AG20443 (cell line): ENCODE results near the gene IGF2BP1.
A peak's percentile ranks its signal among the peaks of the same experiment; 100 is the strongest.

Experiments
- DNase-seq: peaks from one replicate; pipeline ENCODE4 v3.0.0; 2012; ENCODE audit warnings: low spot score, mixed read lengths

Gene IGF2BP1

DNA sequence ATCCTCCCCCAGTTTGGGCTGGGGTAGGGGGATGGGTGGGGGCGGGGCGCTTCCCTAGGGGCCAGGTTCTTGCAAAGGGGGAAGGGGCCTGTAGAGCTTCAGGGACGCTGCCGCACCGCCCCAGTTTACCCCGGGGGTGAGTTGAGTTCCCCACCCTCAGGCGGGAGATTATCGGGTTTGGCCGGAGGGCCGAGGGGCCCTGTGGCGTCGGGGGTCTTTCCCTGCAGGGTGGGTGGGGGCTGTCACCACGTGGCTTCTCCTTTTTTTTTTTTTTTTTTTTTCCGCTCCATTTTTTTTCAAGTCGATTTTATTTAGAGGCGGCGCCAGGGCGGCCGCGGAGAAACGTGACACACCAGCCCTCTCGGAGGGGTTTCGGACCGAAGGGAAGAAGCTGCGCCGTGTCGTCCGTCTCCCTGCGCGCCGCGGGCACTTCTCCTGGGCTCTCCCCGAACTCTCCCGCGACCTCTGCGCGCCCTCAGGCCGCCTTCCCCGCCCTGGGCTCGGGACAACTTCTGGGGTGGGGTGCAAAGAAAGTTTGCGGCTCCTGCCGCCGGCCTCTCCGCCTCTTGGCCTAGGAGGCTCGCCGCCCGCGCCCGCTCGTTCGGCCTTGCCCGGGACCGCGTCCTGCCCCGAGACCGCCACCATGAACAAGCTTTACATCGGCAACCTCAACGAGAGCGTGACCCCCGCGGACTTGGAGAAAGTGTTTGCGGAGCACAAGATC is at the start of gene IGF2BP1:
Gene IGF2BP1, plus strand, starts transcription at position 283 of the 724 bp plus-strand sequence. Its CDS starts 361 bp downstream, at position 644.
- DNase-seq = peak; percentile 50

GRCh38 chr17:48951572-48951971 is 45.6 kb upstream of the IGF2BP1 start:
- DNase-seq = no peak

DNA sequence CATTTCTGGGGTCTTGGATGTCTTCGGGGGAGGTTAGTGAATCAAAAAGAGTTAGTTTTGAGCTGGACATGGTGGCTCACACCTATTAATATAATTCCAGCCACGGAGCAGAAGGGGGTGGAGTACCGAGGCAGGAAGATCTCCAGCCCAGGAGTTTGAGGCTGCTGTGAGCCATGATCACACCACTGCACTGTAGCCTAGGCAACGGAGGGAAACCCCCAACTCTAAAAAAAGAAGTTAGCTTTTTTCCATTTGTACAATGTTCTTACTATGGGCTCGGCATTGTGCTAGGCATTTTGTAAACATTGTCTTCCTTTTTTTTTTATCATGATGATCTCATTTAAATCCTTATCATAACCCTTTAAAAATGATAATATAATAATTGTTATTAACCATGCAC is 44.3 kb upstream of the IGF2BP1 start:
- no peak for DNase-seq

- DNase-seq = peak; percentile 40
Measured at GRCh38 chr17:48954300-48954755, 42.9 kb upstream of the IGF2BP1 start.

DNA sequence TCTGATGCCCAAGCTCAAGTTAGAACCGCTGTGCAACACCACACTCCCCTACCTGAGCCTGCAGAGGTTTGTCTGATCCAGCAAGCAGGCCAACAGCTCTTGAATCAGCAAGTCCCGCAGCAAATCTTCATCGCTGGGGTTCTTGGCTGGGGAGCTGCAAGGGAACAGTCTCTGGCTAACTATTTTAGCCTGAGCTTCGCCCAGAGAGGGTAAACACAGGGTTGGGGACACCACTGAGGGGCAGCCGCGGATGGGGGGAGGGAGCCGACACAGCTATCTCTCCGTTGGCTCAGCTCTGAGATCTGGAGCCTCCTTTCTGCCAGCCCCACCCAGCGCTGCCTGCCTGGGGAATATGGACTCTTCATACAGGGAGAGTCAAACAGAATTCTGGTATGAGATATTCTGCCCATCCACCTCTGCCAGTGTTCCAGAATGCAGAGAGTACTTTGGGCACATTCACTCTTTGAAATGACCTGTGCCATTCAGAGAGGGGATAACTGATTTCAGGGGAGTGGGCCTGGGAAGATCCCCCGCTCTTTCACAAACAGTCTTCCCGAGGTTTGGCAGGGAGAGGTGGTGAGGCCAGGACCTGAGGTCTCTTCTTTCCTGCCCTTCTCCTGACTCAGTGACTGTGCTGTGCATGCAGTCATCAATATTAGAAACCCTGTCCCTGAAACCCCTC is 36.2 kb upstream of the IGF2BP1 start:
- DNase-seq = no peak

GRCh38 chr17:48961516-48962233 is 35.5 kb upstream of the IGF2BP1 start:
- peak; percentile 79 for DNase-seq

DNA sequence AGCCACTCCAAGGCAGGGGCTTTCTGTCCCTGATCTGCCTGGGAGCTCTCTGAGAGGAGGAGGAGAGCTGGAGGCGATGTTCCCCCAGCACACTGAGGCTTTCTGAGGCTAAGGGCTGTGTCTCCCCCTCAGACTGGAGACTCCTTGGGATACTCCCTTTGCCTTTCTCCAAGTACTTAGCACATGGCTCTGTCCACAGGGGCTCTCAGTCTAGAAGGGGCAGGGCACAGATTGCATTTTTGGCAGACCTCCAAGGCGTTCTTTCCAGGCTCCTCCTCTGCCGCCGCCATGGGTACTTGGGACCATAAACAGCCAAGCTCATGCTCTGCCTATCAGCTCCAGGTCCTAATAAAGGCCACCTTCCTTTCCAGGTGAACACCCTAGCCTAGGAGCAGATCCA is 27.0 kb upstream of the IGF2BP1 start:
- DNase-seq = no peak

GRCh38 chr17:48970865-48971687 is 26.1 kb upstream of the IGF2BP1 start:
- DNase-seq = no peak

- DNase-seq = no peak
Measured at GRCh38 chr17:48972749-48973097, 24.5 kb upstream of the IGF2BP1 start.

DNA sequence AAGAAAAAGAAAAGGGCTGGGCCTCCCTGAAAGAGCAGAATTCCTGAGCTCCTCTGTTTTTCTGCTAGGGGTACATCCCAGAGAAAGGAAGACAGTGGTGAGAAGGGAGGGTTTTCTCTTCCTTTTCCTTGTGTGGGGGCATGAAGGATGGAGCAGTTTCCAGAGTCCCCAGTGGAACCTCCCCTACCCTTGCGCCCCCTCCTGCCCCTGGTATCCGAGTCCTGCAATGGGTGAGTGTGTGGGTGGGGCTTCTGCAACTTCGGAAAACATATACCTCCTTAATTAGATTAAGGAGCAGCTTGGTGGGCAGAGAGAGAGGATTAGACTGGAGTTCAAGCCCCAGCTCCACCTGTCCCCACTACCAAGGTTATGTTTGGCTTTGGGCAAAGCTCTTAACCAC is 23.4 kb upstream of the IGF2BP1 start:
- no peak for DNase-seq

GRCh38 chr17:48981927-48982539 is 15.2 kb upstream of the IGF2BP1 start:
- no peak for DNase-seq

GRCh38 chr17:48985436-48986245 is 11.5 kb upstream of the IGF2BP1 start:
- DNase-seq = no peak

GRCh38 chr17:48989100-48989499 is 8.1 kb upstream of the IGF2BP1 start:
- DNase-seq = no peak

- DNase-seq = no peak
Measured at GRCh38 chr17:48990882-48991357, 6.3 kb upstream of the IGF2BP1 start.

DNA sequence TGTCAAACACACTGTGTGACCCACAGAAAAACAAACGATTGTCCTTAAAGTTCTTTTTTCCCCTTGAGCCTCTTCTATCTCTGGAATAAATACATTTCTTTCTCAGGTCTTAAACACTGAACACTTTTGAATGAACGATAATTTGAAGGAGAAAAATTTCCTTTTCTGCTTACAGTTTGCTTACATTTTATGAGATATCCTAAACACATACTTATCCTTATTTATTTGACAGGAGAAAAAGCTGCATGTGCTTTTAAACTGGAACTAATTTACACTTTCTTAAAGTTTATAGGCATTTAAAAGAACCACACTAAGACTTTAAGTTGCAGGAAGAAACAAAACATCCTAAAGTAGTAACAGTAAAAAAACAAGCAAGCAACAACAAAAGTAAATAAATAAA is 4.7 kb upstream of the IGF2BP1 start:
- DNase-seq = no peak

- DNase-seq = no peak
Measured at GRCh38 chr17:48993305-48993704, 3.9 kb upstream of the IGF2BP1 start.

DNA sequence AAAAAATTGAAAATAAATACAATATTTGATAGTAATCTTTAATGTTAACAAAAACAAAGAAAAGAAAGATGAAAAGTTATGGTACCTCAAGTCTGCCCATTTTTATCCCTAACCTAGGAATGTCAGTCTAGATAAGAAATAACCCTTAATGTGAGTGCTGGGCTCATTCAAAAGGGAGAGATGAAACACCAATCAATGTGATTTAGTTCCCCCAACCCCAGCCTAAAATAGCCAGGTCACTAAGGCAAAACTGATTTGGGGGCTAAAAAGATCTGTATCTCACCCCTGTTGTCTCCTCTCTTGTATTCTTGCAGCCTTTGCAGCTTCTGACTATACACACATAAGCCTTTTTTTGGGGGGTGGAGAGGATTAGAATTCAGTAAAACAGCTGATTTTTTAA is 3.2 kb upstream of the IGF2BP1 start:
- DNase-seq = no peak

DNA sequence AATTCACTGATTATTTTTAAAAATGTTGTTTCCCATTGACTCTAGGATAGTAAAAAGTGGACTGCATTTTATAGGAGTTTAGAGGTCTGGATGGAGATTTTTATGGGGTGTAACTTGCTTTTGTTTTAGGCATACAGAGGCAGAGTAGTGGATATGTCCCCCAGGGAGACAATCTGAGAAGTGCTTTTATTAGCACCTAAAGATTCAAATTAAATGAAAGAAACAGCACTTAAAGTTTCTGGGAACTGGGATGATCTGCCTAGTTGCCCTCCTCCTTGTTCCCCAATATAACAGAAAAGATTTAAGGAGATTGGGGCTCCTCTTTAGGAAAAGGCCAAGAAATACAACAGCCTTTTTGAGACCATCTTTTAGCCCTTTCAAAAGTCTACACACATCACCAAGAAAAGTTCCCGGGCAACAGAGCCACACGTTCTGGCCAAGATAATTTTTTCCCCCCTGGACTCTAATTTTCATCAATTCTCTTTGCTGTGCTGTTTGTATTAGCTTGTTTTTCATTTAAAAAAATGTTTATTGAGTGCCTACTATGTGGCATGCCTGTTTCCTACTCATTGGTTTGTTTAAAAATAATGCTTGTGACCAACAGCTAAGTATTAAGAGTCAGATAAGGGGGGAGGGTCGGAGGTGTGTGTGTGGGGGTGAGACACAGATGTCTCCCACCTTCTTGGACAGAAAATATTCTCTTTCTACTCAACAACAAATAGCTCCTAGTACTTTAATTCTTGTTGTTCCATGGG is 2.5 kb upstream of the IGF2BP1 start:
- no peak for DNase-seq

DNA sequence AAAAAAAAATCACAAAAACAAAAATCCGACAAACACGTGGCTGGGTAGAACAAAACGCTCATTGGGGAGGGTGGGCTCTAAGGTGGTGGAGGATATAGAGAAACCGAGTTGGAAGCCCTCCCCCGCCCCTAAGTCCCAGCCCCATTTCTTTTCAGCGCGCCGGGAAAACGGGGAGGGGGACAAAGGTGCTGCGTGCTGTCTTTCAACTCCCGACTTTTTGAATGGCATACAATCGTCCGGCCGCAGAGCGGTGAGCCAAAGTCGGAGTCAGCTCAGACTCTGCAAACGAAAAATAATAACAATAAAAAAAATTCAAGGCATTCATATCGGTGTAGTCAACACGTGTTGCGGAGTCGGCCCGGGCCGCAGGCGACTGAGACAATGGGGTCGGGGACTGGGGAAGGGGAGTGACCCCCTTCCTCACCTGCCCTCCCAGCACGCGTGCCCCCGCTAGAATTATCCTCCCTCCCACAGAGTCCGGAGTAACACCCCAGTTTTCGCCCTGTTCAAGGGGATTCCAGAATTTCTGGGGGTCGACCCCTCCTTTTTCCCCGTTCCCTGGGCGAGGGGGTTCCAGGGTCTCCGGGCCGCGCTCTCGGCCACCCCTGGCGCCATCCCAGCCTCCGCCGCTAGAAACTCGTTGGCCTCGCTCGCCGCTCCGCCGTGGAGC is 1.7 kb upstream of the IGF2BP1 start:
- no peak for DNase-seq
